GM23338 (cell line): ENCODE data around the gene ROBO1.

ENCODE experiments used
- POLR2AphosphoS5 ChIP-seq: IDR thresholded peaks from 2 replicates; pipeline ENCODE4 v1.6.1; 2016; ENCODE audit warnings: antibody characterized with exemption, low read depth
- TF ChIP-seq, protein P1 (sequence below), 2 experiments: fragments of 200-600 bp in 1 of 2; sonication (generic) in 1 of 2; conservative IDR thresholded peaks; 2 replicates each; pipeline versions ENCODE4 v1.5.1 to v1.6.1; 2016 to 2017; ENCODE audit warnings: antibody characterized with exemption in 2 of 2, low read depth in 2 of 2, mild to moderate bottlenecking in 2 of 2, moderate library complexity in 1 of 2
- TF ChIP-seq, protein P2 (sequence below): fragments of 250-450 bp; sonication (Bioruptor Pico); IDR thresholded peaks from 2 replicates; pipeline ENCODE4 v1.5.0; 2020; ENCODE audit warnings: mild to moderate bottlenecking, moderate library complexity

GRCh38 chr3:79480746-79481145 is 287.1 kb downstream of the ROBO1 start:
- TF ChIP-seq, protein P1, sequence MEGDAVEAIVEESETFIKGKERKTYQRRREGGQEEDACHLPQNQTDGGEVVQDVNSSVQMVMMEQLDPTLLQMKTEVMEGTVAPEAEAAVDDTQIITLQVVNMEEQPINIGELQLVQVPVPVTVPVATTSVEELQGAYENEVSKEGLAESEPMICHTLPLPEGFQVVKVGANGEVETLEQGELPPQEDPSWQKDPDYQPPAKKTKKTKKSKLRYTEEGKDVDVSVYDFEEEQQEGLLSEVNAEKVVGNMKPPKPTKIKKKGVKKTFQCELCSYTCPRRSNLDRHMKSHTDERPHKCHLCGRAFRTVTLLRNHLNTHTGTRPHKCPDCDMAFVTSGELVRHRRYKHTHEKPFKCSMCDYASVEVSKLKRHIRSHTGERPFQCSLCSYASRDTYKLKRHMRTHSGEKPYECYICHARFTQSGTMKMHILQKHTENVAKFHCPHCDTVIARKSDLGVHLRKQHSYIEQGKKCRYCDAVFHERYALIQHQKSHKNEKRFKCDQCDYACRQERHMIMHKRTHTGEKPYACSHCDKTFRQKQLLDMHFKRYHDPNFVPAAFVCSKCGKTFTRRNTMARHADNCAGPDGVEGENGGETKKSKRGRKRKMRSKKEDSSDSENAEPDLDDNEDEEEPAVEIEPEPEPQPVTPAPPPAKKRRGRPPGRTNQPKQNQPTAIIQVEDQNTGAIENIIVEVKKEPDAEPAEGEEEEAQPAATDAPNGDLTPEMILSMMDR (conservative IDR thresholded peaks at IDR 0.05; ENCODE audit: low read depth in 2 of 2) = no peak
- no peak for TF ChIP-seq POLR2AphosphoS5
- TF ChIP-seq, protein P2, sequence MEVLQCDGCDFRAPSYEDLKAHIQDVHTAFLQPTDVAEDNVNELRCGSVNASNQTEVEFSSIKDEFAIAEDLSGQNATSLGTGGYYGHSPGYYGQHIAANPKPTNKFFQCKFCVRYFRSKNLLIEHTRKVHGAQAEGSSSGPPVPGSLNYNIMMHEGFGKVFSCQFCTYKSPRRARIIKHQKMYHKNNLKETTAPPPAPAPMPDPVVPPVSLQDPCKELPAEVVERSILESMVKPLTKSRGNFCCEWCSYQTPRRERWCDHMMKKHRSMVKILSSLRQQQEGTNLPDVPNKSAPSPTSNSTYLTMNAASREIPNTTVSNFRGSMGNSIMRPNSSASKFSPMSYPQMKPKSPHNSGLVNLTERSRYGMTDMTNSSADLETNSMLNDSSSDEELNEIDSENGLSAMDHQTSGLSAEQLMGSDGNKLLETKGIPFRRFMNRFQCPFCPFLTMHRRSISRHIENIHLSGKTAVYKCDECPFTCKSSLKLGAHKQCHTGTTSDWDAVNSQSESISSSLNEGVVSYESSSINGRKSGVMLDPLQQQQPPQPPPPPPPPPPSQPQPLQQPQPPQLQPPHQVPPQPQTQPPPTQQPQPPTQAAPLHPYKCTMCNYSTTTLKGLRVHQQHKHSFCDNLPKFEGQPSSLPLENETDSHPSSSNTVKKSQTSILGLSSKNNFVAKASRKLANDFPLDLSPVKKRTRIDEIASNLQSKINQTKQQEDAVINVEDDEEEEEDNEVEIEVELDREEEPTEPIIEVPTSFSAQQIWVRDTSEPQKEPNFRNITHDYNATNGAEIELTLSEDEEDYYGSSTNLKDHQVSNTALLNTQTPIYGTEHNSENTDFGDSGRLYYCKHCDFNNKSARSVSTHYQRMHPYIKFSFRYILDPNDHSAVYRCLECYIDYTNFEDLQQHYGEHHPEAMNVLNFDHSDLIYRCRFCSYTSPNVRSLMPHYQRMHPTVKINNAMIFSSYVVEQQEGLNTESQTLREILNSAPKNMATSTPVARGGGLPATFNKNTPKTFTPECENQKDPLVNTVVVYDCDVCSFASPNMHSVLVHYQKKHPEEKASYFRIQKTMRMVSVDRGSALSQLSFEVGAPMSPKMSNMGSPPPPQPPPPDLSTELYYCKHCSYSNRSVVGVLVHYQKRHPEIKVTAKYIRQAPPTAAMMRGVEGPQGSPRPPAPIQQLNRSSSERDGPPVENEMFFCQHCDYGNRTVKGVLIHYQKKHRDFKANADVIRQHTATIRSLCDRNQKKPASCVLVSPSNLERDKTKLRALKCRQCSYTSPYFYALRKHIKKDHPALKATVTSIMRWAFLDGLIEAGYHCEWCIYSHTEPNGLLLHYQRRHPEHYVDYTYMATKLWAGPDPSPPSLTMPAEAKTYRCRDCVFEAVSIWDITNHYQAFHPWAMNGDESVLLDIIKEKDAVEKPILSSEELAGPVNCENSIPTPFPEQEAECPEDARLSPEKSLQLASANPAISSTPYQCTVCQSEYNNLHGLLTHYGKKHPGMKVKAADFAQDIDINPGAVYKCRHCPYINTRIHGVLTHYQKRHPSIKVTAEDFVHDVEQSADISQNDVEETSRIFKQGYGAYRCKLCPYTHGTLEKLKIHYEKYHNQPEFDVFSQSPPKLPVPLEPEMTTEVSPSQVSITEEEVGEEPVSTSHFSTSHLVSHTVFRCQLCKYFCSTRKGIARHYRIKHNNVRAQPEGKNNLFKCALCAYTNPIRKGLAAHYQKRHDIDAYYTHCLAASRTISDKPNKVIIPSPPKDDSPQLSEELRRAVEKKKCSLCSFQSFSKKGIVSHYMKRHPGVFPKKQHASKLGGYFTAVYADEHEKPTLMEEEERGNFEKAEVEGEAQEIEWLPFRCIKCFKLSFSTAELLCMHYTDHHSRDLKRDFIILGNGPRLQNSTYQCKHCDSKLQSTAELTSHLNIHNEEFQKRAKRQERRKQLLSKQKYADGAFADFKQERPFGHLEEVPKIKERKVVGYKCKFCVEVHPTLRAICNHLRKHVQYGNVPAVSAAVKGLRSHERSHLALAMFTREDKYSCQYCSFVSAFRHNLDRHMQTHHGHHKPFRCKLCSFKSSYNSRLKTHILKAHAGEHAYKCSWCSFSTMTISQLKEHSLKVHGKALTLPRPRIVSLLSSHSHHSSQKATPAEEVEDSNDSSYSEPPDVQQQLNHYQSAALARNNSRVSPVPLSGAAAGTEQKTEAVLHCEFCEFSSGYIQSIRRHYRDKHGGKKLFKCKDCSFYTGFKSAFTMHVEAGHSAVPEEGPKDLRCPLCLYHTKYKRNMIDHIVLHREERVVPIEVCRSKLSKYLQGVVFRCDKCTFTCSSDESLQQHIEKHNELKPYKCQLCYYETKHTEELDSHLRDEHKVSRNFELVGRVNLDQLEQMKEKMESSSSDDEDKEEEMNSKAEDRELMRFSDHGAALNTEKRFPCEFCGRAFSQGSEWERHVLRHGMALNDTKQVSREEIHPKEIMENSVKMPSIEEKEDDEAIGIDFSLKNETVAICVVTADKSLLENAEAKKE (CRISPR knock-in tag) = no peak
